MCF 10A (cell line): ENCODE data around the gene PTPRQ. TPM values are rescaled to one million over a fixed set of nuclear protein-coding genes. Genes with fewer than 3 reads are reported as not detected.
"Not testable (repeated sequence)": the region's sequence is repeated elsewhere in the genome, so short reads cannot be mapped to it uniquely, and the experiment has no call there.

Source experiments
- BruUV-seq: library from RNA; stranded (reverse); fragments of 400-500 nt; replicated peaks from 2 replicates; lab custom pipeline; 2021; lab: Mats Ljungman, UMichigan
- CTCF ChIA-PET: fragments of 300-600 bp; sonication (Branson Sonifier 250); formaldehyde crosslinking; extraction: SDS; loops from one replicate; lab custom pipeline; 2021; ENCODE audit warnings: antibody characterized with exemption, inconsistent platforms; lab: Yijun Ruan, JAX
- POLR2A ChIA-PET: fragments of 300-600, 350-650 bp; sonication (Branson Sonifier 250); formaldehyde crosslinking; extraction: SDS; loops from one replicate; lab custom pipeline; 2020; ENCODE audit warnings: antibody characterized with exemption, inconsistent platforms; lab: Yijun Ruan, JAX
- DNase-seq: peaks from one replicate; pipeline ENCODE4 v3.0.0-alpha.2; 2018; ENCODE audit not compliant: unreplicated experiment
- H3K27ac Mint-ChIP-seq: one replicate; pipeline ENCODE4 v1.8.0; 2022; ENCODE audit warnings: mild to moderate bottlenecking, low read depth, mixed read lengths; ENCODE audit not compliant: unreplicated experiment
- H3K27me3 Mint-ChIP-seq: one replicate; pipeline ENCODE4 v1.8.0; 2022; ENCODE audit warnings: mixed read lengths; ENCODE audit not compliant: insufficient read depth, unreplicated experiment
- H3K36me3 Mint-ChIP-seq: one replicate; pipeline ENCODE4 v1.8.0; 2022; ENCODE audit warnings: mild to moderate bottlenecking, moderate library complexity, mixed read lengths; ENCODE audit not compliant: insufficient read depth, unreplicated experiment
- H3K4me1 Mint-ChIP-seq: one replicate; pipeline ENCODE4 v1.8.0; 2022; ENCODE audit warnings: mixed read lengths; ENCODE audit not compliant: insufficient read depth, unreplicated experiment
- H3K4me3 Mint-ChIP-seq: one replicate; pipeline ENCODE4 v1.8.0; 2022; ENCODE audit warnings: mild to moderate bottlenecking, moderate library complexity, mixed read lengths; ENCODE audit not compliant: unreplicated experiment
- H3K9me3 Mint-ChIP-seq: one replicate; pipeline ENCODE4 v1.8.0; 2022; ENCODE audit warnings: mixed read lengths; ENCODE audit not compliant: unreplicated experiment
- intact Hi-C: fragments of 100-400 bp; cut with micrococcal nuclease; formaldehyde crosslinking; loops from 2 replicates; pipeline ENCODE4 v1.14.1; 2022
- total RNA-seq: library from RNA; stranded (reverse); gene quantifications from 2 replicates; pipeline ENCODE4 v1.2.3, GENCODE V29; 2022
- TF ChIP-seq, protein P1 (sequence below): fragments of 200-600 bp; IDR thresholded peaks from one replicate; pipeline ENCODE4 v1.8.0; 2022; ENCODE audit warnings: antibody characterized with exemption, mild to moderate bottlenecking; ENCODE audit not compliant: unreplicated experiment

PTPRQ gene
- total RNA-seq, 1 experiment from 2014 or later, result not detected

DNA sequence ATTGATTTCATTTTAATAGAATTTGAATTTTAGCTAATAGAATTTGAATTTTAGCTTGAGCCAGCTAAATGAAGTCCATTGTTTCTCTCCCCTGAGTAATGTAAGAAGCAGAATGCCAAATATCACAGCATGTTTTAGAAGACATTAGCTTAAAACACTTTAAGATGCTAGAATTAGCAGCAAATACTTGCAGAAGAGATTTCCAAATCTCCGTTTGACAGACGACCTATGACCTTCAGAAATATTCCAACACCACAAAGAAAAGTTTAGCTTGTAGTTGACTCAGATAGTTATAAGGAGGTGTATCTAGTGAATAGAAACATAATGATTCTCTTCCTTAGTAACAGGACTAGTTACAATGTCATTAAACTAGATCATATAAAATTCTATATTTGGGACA, 211.7 kb downstream of the PTPRQ start:
- peaks cover 86% of the 10 kb centered on the region for H3K27me3 Mint-ChIP-seq
- H3K4me1 Mint-ChIP-seq, result no peaks in the 10 kb centered on the region
- intact Hi-C loops, result no loop called here
- POLR2A ChIA-PET, result no interaction called here
- CTCF ChIA-PET, result interaction anchor here (0.5 to 0.7 kb wide), 2 partner anchors 22 to 108 kb away, joined by 3 read pairs; no protein-coding TSS in a partner anchor
- no peaks in the 10 kb centered on the region for H3K36me3 Mint-ChIP-seq
- H3K9me3 Mint-ChIP-seq, result no peaks in the 10 kb centered on the region
- TF ChIP-seq, protein P1, sequence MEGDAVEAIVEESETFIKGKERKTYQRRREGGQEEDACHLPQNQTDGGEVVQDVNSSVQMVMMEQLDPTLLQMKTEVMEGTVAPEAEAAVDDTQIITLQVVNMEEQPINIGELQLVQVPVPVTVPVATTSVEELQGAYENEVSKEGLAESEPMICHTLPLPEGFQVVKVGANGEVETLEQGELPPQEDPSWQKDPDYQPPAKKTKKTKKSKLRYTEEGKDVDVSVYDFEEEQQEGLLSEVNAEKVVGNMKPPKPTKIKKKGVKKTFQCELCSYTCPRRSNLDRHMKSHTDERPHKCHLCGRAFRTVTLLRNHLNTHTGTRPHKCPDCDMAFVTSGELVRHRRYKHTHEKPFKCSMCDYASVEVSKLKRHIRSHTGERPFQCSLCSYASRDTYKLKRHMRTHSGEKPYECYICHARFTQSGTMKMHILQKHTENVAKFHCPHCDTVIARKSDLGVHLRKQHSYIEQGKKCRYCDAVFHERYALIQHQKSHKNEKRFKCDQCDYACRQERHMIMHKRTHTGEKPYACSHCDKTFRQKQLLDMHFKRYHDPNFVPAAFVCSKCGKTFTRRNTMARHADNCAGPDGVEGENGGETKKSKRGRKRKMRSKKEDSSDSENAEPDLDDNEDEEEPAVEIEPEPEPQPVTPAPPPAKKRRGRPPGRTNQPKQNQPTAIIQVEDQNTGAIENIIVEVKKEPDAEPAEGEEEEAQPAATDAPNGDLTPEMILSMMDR, result no peak
- DNase-seq, result no peak
- BruUV-seq, result no TSS peak
- H3K4me3 Mint-ChIP-seq, result no peak overlapping the region
- no peak overlapping the region for H3K27ac Mint-ChIP-seq

DNA sequence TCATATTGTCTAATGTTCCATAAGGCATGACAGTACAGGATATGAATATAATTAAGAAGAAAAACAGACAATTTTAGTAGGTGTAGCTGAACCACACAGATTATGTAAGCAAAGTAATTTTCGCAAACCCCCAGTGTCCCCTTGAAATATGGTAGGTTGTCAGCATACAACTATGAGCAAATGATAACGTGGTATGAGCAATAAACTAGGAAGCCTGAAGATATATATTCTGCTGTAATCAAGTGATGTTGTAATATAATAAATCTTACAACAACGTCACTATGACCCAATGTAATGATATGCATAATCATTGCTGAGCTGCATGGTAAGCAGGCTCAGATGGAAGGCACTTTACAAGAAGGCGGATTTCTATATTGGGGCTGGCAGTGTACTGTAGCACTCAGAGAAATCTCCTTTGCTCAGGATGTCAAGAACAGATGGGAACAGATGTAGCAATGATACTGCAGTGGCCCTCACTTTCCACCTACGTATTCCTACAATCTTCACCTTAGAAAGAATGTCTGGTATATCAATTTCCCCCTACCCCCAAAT, 215.6 kb downstream of the PTPRQ start:
- ChIA-PET POLR2A (no interaction called here), CTCF (no interaction called here)
- no TSS peak for BruUV-seq
- intact Hi-C loops, result no loop called here
- H3K4me3 Mint-ChIP-seq, result no peak overlapping the region
- H3K27me3 Mint-ChIP-seq, result peaks cover 50% of the 10 kb centered on the region
- DNase-seq, result no peak
- no peaks in the 10 kb centered on the region for H3K36me3 Mint-ChIP-seq
- no peaks in the 10 kb centered on the region for H3K4me1 Mint-ChIP-seq
- no peaks in the 10 kb centered on the region for H3K9me3 Mint-ChIP-seq
- TF ChIP-seq, protein P1, result no peak
- H3K27ac Mint-ChIP-seq, result no peak overlapping the region

DNA sequence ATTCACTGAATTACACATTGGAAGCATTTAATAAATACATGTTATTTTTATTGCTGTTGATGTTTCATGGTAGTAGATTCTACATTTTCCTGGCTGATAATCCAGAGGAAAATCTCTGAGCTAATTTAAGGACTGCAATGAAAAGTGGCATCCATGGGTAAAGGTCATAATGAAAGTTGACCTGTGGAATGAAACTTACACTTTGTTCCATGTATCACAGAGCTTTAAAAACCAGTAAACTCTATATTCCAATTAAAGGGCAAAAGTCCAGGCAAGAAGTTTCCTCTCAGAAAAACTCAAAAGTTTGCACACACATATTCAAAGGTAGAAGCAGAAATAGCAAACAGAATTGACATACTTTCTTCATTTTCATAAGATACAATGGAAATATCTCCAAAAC, 218.6 kb downstream of the PTPRQ start:
- Mint-ChIP-seq H3K36me3 (no peaks in the 10 kb centered on the region), H3K4me1 (no peaks in the 10 kb centered on the region), H3K4me3 (no peak overlapping the region), H3K9me3 (no peaks in the 10 kb centered on the region), H3K27me3 (peaks cover 32% of the 10 kb centered on the region), H3K27ac (no peak overlapping the region)
- DNase-seq, result no peak
- TF ChIP-seq, protein P1, result no peak
- intact Hi-C loops, result no loop called here
- BruUV-seq, result no TSS peak
- ChIA-PET POLR2A (no interaction called here), CTCF (interaction anchor here (0.6 kb wide), 1 partner anchor 222 kb away, joined by 5 read pairs; no protein-coding TSS in a partner anchor)

DNA sequence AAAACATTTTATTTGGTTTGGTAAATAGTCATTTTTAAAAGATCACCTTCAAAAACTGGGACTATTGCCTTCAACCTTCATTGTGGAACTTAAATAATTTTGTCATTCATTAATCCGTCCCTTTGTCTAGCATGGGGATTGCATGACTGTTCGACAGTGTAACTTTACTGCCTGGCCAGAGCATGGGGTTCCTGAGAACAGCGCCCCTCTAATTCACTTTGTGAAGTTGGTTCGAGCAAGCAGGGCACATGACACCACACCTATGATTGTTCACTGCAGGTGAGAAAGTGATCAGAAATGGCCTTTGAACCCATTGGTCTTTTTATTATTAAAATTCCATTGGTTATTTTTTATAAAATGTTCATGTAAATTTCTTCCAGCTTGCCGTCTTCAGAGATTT, 226.2 kb downstream of the PTPRQ start:
- TF ChIP-seq, protein P1, result no peak
- POLR2A ChIA-PET, result no interaction called here
- H3K9me3 Mint-ChIP-seq, result no peaks in the 10 kb centered on the region
- H3K27me3 Mint-ChIP-seq, result peaks cover 55% of the 10 kb centered on the region
- H3K27ac Mint-ChIP-seq, result no peak overlapping the region
- CTCF ChIA-PET, result no interaction called here
- H3K36me3 Mint-ChIP-seq, result no peaks in the 10 kb centered on the region
- no peaks in the 10 kb centered on the region for H3K4me1 Mint-ChIP-seq
- intact Hi-C loops, result no loop called here
- DNase-seq, result no peak
- no TSS peak for BruUV-seq
- H3K4me3 Mint-ChIP-seq, result no peak overlapping the region

DNA sequence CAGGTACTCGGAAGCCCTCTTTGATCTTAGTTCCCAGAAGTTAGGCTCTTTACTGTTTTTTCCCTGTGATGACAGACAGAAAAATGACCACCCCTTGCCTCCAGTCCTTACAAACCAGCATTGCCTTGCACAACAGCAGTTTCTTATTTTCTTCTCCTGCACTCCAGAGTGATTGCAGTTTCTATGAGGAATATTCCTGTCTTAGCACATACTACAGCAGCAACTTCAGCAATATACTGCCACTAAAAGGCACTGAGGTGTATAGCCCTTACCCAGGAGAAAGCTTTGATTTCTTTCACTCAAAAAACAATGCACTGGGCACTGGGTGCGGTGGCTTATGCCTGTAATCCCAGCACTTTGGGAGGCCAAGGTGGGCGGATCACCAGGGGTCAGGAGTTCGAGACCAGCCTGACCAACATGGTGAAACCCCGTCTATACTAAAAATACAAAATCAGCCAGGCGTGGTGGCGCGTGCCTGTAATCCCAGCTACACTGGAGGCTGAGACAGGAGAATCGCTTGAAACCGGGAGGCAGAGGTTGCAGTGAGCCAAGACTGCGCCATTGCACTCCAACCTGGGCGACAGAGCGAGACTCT, 232.1 kb downstream of the PTPRQ start:
- H3K4me3 Mint-ChIP-seq, BruUV-seq, DNase-seq, H3K9me3 Mint-ChIP-seq, H3K4me1 Mint-ChIP-seq, H3K27ac Mint-ChIP-seq, H3K36me3 Mint-ChIP-seq, intact Hi-C loops, POLR2A ChIA-PET: not testable (repeated sequence)
- H3K27me3 Mint-ChIP-seq, result peaks cover 78% of the 10 kb centered on the region
- CTCF ChIA-PET, result interaction anchor here (0.6 kb wide), 2 partner anchors 35 to 55 kb away, joined by 3 to 4 read pairs; no protein-coding TSS in a partner anchor
